ENCODE measurements around the gene GRAP.
A peak's percentile ranks its signal among the peaks of the same experiment; 100 is the strongest.
"Not testable (repeated sequence)": the region's sequence is repeated elsewhere in the genome, so short reads cannot be mapped to it uniquely, and the experiment has no call there.

The GRAP gene

DNA sequence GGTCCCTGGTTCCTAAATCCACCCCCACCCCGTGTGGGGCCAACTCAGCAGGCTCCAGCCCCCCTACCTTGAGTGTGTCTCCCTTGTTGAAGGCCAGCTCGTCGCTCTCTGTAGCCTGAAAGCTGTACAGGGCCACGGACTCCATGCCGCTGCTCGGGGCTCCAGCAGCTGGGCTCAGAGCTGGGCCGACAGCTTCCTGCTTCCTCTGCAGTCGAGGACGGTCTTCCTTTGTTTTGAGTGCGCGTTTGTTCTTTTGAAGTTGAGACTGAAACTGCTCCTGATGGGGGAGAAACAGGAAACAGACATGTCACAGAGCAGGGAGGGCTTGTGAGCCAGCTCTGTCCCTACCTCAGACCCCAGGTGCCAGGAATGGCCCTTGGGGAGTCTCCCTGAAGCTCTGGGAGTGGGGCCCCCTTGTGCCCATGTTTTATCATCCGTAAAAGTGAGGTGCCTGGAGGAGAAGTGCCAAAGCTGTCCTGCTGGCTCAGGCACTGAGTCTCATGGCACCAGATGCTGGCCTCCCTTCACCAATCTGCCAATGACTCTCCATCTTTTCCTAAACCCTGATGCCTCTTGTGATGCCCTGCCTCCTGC is at the start of gene GRAP:
Gene GRAP, minus strand, starts transcription at position 176 of the 594 bp plus-strand sequence. Its CDS starts 31 bp downstream, at position 145.
- not testable (repeated sequence) for DNase-seq (ENCODE audit: low spot score)

DNA sequence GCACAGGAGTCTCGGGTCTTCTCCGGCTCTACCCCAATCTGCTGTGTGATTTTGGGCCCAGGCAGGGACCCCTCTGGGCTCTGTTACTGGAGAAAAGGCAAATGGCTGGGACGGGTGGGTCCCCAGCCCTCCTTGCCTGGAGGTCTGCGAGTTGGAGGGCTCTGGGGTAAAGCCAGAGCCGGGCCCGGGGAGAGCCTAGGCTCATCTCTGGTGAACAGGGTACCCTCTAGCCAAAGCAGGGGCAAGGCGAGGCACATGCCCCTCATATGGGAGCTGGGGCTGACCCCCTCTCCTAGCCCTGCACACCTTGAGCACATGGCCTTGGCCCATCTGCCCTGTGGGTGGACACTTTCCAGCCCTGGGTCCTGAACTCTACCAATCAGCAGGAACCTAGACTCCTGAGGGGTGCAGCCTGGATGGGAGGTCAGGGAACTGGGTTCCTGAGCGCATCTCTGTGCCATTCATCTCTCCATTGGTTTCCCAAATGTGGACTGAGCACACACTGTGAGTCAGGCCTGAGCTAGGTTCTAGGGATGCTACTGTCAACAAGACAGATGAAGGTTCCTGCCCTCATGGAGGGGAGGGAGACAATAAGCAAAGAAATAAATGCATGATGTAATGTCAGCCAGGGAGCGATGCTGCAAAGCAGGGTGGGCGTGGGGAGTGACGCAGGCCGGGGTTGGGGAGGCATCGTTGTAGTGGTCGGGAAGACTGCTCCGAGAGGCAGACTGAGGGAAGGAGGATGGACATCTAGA is 47.1 kb upstream of the GRAP start:
- not testable (repeated sequence) for DNase-seq (ENCODE audit: low spot score)

DNA sequence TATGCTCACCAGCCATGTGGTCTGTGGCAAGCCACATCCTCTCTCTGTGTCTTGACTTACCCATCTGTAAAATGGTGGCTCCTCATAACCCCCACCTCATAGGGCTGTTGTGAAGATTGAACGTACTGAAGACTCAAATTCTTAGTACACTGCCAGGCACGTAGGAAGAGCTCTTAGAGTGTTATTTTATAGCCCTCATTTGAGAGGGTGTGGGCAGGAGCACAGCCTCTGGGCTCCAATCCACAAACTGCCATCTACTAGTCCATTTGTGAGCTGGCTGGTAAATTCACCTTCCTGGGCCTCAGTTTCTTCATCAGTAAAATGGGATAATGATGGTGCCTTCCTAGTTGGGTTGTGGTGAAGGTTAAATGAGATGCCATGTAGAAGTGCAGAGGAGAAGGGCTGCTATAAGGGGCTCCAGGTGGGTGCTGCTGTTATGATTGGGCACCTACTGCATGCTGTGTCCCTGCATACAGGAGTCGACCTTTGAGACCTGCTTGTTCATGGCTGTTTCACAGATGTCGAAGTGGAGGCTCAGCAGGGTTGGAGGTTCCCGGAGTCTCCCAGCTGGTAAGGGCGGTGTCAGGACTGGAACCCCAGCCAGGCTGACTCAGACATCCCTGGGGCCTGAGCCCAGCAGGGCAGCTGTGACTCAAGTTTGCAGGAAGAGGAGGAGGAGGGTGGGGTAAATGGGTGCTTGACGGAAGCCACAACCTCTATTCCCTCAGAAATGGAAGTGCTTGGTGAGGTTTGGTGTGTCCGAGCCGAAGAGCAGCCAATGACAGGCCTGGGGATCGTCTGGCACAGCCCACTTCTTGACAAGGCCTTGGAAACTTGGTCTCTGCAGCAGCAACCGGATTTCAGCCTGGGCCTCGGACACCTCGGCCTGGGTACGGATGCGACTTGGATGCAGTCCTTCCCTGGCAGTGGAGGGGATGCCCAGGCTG is 46.3 kb upstream of the GRAP start:
- DNase-seq (ENCODE audit: low spot score), result not testable (repeated sequence)

DNA sequence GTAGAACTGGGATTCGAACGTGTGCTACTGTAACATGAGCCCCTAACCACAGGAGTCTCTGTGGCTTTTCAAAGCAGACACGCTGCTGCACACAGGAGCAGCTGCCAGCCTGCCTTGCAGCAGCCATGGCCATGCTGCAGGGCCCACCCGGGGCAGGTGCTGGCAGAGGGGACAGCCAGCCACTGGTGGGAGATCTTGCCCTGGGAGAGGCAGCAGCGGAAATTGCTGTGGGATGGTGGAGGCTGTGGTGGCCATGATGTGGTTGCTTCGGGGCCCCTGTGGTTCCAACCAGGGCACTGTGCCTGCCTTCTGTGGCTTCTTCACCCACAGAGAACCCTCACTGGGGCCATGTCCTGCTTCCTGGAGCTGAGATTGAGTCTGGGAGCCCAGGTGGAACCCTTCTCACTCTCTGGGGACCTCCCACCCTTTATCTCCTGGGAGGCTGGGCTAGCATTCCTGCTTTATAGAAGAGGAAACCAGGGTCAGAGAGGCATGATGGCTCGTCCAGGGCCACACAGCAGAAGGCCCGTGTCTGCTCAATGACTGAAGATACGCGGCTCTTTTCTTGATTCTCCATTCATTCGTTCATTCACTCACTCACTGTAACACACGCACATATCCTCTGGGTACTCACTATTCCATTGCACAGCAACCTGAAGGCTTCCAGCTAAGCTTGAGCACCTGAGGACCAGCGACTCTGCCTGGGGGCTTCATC is 43.5 kb upstream of the GRAP start:
- DNase-seq (ENCODE audit: low spot score), result not testable (repeated sequence)

DNA sequence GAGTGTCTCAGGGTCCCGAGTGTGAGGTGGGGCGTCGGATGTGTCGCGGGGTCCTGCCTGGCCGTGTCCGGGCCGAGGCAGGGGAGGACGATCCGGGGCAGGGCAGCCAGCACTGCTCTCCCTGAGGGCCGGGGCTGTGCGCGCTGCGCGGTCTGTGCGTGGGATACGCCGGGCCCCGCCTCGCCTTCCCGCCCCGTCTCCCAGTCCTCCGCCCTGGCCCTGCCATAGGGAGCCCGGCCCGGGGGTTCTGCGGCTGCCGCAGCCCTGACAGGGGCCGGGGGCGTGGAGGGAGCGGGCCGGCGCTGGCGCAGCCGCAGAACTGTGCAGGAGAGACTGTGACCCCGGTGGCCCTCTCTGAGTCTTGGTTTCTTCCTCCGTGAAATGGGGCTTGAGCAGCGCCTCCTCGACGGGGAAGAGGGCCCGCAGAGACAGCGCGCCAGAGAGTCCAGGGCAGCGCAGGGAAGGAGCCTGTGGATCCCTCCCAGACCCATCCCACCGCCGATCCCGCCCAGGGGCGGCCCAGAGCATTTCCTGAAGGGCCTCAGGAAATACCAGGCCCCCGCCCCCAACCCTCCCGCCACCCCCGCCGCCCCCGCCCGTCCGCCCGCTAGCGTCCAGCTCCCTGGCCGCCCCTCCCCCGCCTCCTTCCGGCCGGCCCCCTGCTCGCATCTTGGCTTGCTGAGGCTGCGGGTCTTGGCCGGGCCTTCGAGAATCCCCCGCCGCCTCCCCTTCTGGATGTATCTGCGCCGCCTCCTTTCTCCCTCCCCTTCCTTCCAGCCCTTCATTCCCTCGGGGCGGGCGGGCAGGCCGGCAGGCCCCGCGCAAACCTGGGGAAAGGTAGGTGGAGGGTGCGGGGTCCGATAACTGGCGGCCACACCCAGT is 42.3 kb upstream of the GRAP start:
- not testable (repeated sequence) for DNase-seq (ENCODE audit: low spot score)

DNA sequence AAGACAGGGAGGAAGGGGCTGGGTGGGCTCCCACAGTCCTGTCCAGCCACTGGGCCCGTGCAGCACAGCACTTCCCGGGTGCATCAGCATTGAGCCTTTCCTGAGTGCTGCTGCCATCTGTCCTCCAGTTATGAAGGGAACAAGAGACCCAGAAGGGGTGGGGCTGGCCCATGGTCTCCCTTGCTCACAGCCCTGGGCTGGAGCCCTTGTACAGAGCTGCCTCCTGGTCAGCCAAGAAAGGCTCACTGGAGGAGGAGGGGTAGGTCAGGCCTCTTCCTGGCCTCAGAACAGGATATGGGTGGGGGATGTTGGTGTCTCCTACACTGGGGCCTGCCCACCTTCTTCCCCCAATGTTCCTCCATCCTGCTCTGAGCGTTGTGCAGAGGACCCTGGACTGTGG is 30.6 kb upstream of the GRAP start:
- not testable (repeated sequence) for DNase-seq (ENCODE audit: low spot score)

DNA sequence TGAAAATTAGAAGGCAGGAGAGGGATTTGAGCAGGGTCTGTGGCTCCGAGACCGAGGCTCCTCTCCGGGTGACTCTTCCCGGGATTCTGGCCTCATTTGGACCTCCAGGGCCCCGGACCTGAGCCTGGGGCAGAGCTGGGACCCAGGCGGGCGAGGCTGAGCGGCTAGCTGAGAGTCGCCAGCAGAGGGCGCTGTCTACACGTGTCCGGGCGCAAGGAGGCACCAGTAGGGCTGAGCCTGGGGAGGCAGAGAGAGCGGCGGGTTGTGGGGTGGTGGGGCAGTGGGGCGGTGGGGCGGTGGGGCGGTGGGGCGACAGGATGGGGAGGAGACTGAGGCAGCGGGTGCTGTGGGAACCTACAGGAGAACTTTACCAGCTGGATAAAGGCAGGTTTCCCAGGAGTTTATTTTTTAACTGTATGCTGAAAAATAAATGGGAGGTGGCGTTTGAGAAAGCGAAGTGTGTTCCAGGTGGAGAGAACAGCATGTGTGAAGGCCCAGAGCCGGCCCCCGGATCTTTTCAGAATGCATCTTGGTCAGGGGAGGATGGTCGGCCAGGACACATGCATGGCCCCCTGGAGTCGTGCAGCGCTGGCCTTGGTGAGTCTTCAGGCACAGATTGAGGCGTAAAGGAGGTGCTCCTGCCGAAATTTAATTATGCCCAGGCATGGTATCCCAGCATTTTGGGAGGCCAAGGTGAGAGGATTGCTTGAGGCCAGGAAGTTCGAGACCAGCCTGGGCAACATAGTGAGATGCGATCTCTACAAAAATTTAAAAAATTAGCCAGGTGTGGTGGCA is 29.8 kb upstream of the GRAP start:
- not testable (repeated sequence) for DNase-seq (ENCODE audit: low spot score)

DNA sequence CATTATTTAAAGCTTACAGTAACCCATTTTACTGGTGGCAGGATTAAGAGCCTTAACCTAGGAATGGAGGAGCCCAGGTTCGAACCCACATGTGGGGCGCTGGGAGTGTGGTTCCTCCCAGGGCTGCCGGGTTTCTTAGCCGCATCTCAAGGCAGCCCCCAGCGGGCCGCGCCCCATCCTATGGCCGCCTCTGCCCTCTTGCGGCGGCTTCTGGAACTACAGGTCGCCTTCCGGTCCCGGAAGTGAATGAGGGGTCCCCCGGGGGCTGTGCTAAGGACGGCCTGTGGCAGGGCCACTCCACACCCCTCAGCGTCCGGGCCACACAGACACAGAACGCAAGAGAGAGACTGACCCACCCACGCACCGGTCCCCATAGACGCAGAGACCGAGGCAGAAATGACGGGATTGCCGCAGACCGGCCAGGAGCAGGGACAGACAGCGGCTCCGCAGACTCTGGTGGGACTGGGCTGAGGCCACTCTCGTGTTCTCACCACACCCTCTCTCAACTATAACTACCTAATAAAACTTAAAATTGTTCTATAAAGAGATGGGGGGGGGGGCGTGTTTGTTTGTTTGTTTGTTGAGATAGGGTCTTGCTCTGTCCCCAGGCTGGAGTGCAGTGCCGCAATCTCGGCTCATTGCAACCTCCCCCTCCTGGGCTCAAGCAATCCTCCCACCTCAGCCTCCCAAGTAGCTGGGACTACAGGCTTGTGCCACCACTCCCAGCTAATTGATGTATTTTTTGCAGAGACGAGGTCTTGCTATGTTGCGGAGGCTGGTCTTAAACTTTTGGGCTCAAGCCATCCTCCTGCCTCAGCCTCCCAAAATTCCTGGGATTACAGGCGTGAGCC is 23.8 kb upstream of the GRAP start:
- DNase-seq (ENCODE audit: low spot score), result not testable (repeated sequence)

DNA sequence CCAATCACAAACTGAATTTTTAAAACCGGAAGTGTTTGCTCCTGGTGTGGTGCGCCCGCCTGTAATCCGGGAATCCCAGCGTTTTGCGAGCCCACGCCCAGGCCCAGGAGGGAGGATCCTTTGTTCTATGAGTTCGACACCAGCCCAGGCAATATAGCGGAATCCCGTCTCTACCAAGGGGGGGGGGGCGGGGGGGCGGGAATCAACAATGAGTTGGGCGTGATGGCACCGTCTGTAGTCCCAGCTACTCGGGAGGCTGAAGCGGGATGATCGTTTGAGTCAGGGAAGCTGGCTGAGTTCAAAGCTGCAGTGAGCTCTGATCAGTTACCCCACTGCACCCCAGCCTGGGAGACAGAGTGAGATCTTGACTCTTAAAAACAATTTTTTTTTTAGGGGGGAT is 17.6 kb upstream of the GRAP start:
- peak; percentile 1 for DNase-seq (ENCODE audit: low spot score)

DNA sequence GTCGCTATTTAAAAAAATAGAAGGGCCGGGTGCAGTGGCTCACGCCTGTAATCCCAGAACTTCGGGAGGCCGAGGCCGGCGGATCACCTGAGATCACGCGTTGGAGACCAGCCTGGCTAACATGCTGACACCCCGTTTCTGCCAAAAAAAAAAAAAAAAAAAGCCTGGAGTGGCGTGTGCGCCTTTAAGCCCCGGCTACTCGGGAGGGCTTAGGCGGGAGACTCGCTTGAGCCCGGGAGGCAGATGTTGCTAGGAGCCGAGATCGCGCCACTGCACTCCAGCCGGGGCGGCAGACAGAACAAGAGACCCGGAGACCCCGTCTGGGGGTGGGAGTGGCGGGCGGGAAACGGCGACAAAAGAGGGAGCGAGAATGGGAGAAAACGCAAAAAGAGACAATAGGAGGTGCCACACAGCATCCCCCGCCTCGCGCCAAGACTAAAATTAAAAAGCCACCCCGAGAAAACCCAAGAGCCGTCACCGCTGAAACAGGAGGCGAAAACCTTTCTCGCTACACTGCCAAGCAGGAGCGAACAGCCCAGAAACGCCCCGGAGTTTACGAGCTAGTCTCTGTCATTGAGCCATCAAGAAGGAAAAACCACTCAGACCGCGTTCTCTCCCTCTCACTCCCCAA is 16.7 kb upstream of the GRAP start:
- DNase-seq (ENCODE audit: low spot score), result not testable (repeated sequence)

DNA sequence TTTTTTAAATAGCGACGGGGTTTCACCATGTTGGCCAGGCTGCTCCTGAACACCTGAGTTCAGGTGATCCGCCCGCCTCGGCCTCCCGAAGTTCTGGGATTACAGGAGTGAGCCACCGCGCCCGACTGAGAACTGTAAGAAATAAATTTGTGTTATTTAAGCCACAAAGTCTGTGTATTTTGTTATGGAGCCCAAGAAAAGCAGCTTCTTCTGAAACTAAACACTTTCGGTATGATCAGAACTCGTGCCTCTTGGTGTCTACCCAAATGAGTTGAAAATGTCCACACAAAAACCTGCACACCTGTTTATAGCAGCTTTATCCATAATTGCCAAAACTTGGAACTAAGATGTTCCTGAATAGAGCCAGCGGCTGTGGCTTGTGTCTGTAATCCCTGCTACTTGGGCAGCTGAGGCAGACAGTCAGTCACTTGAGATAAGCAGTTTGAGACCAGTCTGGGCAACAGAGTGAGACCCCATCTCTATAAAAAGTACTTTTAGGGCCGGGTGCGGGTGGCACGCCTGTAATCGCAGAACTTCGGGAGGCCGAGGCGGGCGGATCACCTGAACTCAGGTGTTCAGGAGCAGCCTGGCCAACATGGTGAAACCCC is 16.1 kb upstream of the GRAP start:
- not testable (repeated sequence) for DNase-seq (ENCODE audit: low spot score)

DNA sequence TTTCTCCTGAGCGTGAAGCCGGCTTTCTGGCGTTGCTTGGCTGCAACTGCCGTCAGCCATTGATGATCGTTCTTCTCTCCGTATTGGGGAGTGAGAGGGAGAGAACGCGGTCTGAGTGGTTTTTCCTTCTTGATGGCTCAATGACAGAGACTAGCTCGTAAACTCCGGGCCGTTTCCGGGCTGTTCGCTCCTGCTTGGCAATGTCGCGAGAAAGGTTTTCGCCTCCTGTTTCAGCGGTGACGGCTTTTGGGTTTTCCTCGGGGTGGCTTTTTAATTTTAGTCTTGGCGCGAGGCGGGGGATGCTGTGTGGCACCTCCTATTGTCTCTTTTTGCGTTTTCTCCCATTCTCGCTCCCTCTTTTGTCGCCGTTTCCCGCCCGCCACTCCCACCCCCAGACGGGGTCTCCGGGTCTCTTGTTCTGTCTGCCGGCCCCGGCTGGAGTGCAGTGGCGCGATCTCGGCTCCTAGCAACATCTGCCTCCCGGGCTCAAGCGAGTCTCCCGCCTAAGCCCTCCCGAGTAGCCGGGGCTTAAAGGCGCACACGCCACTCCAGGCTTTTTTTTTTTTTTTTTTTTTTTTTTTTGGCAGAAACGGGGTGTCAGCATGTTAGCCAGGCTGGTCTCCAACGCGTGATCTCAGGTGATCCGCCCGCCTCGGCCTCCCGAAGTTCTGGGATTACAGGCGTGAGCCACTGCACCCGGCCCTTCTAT is 15.4 kb upstream of the GRAP start:
- not testable (repeated sequence) for DNase-seq (ENCODE audit: low spot score)

DNA sequence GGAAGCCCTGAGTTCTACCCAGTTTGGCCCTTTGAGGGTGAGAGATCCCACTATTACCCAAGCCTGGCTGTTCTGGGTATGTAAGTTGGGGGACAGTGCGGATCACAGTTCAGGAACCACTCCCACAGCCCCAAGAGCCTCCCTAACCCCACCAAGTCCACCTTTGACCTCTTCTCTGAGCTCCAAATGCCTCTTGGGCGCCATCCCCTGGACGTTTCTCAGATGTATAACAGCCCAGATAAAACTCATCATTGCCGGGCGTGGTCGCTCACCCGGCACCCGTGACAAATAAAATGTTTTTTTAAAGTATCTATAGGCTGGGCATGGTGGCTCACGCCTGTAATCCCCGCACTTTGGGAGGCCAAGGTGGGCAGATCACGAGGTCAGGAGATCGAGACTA is 8.7 kb upstream of the GRAP start:
- DNase-seq (ENCODE audit: low spot score), result not testable (repeated sequence)

DNA sequence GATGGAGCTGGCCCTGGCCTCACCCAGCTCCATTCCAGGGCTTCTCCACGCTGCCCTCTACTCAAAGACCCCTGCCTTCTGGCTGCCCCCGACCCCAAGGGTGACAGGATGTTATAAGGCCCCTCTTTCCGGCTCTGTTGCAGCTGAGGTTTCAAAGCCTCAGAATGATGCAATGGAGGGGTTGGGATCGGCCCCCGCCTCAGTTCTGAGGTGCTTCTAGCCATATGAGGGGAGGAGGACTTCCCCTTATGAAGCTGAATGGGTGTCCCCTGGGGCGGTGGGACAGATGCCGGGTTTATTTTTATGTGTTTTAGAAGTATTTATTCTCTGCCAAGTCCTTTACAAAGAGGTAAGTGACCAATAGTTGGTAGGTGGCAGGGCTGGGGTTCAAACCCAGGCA is 2.1 kb upstream of the GRAP start:
- not testable (repeated sequence) for DNase-seq (ENCODE audit: low spot score)

DNA sequence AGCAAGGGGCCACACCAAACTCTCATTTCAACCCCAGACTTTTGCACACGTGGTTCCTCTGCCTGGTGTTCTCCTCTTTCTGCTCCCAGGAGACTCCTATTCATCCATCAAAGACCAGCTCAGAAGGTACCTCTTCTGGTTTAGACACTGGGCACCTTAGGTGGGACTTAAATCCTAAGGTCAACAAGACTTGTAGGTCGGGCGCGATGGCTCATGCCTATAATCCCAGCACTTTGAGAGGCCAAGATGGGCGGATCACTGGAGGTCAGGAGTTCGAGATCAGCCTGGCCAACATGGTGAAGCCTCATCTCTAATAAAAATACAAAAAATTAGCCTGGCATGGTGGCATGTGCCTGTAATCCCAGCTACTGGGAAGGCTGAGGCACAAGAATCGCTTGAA is 753 bp upstream of the GRAP start:
- not testable (repeated sequence) for DNase-seq (ENCODE audit: low spot score)

DNA sequence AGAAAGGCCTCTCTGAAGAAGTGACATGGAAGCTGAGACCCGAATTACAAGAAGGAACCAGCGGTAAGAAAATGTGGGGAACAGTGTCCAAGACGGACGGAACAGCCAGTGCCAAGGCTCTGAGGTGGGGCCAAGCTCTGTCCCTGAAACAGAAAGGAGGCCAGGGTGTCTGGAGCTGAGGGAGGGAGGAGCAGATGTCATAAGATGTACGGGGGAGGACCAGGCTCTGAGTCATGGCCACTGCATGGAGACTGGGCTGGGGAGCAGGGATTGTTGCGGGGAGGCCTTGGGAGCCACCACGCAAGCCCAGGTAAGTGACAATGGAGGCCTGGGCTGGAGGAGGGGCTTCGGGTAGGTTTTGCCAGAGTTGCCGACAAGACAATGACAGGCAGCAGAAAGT is 2.1 kb downstream of the GRAP start:
- not testable (repeated sequence) for DNase-seq (ENCODE audit: low spot score)

DNA sequence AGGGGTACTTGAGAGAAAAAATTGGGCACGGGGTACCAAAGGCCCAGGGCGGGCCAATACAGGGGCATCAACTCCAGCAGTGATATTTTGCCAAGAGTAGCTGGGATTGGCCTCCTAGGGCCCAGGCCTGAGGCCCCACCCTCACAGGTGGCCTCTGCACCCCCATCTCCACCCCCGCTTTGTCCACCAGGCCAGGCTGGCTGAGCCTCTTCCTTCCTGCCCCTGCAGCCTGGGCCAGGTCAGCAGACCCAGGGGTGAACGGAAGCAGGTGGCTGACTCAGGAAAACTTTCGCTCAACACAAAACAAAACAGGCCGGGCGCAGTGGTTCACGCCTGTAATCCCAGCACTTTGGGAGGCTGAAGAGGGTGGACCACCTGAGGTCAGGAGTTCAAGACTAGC is 3.7 kb downstream of the GRAP start:
- DNase-seq (ENCODE audit: low spot score), result not testable (repeated sequence)

Measured in pons (tissue), 1 donor.